Tibial artery (tissue), 4 donors: ENCODE data around the gene PCBP3.
A peak's percentile ranks its signal among the peaks of the same experiment; 100 is the strongest.

ENCODE experiments used
- DNase-seq, 2 donors: peaks; one replicate each; pipeline ENCODE4 v3.0.0-alpha.2; 2019
- H3K27ac ChIP-seq, 2 donors: fragments of 200-600 bp; sonication (generic) in 1 of 2; 1 replicate in 1 of 2; 2 replicates in 1 of 2; pipeline ENCODE4 v1.5.1; 2018 to 2019; ENCODE audit warnings: mild to moderate bottlenecking in 1 of 2
- H3K27me3 ChIP-seq, 2 donors: fragments of 200-600 bp; sonication (generic) in 1 of 2; one replicate each; pipeline versions ENCODE4 v1.5.1 to v1.6.0; 2016 to 2019
- H3K36me3 ChIP-seq, 3 donors: fragments of 200-600 bp; sonication (generic) in 2 of 3; one replicate each; pipeline ENCODE4 v1.5.1; 2016 to 2019; ENCODE audit warnings: mild to moderate bottlenecking in 2 of 3
- H3K4me1 ChIP-seq, 4 donors: fragments of 200-600 bp; sonication (generic) in 2 of 4; 1 replicate in 3 of 4; 2 replicates in 1 of 4; pipeline ENCODE4 v1.5.1; 2016 to 2019
- H3K4me3 ChIP-seq, 2 donors: fragments of 200-600 bp; sonication (generic) in 1 of 2; 1 replicate in 1 of 2; 2 replicates in 1 of 2; pipeline ENCODE4 v1.5.1; 2018 to 2019; ENCODE audit warnings: mild to moderate bottlenecking in 2 of 2
- H3K9me3 ChIP-seq, 3 donors: fragments of 200-600 bp; sonication (generic) in 1 of 3; one replicate each; pipeline ENCODE4 v1.5.1; 2016 to 2019
- intact Hi-C: fragments of 100-400 bp; cut with DNase I; formaldehyde crosslinking; loops from one replicate; pipeline ENCODE4 v1.15.0; 2023; ENCODE audit warnings: low total_unique reads
- TF ChIP-seq, protein P1 (sequence below), 2 experiments: fragments of 200-600 bp in 1 of 2; fragments of 450-650 bp in 1 of 2; IDR thresholded peaks; one replicate each; pipeline ENCODE4 v1.5.1; 2017 to 2019; ENCODE audit warnings: antibody characterized with exemption in 2 of 2, mild to moderate bottlenecking in 1 of 2, moderate library complexity in 1 of 2

Gene PCBP3

DNA sequence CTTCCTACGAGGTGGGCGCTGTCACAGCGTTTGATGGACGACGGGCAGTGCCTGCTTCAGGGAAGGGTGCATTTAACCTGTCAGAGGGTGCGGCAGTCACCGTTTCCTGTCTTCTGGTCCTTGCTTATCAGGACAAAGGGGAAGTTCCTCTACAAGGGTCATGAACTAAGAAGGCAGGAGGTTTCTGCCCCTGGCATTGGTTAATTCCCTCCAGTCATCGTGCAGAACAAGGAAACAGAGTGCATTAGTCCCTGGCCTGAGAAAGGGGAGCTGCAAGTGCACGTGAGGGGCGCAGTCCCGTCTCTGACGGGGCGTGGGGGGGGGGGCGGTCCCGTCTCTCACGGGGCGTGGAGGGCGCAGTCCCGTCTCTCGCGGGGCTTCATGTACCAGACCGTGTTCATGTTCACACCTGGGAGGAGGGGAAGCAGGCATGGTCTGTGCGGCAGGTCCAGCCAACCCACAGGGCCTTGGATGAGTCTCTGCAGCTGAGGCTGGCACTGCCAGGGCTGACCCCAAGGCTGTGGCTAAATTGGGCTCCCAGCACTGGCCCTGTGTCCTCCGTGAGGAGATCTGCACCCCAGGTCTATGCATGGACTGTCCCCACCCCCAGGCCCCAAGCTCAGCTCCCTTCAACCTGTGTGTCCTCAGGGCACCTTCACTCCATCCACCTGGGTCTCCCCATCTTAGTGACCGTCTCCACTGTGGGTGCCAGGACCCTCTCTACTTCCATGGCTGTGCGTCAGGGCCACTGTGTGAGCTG is 248.8 kb downstream of the PCBP3 start:
- TF ChIP-seq, protein P1, sequence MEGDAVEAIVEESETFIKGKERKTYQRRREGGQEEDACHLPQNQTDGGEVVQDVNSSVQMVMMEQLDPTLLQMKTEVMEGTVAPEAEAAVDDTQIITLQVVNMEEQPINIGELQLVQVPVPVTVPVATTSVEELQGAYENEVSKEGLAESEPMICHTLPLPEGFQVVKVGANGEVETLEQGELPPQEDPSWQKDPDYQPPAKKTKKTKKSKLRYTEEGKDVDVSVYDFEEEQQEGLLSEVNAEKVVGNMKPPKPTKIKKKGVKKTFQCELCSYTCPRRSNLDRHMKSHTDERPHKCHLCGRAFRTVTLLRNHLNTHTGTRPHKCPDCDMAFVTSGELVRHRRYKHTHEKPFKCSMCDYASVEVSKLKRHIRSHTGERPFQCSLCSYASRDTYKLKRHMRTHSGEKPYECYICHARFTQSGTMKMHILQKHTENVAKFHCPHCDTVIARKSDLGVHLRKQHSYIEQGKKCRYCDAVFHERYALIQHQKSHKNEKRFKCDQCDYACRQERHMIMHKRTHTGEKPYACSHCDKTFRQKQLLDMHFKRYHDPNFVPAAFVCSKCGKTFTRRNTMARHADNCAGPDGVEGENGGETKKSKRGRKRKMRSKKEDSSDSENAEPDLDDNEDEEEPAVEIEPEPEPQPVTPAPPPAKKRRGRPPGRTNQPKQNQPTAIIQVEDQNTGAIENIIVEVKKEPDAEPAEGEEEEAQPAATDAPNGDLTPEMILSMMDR (IDR thresholded peaks at IDR 0.05), result no peak
- Histone ChIP-seq H3K27ac (no peak overlapping the region), H3K27me3 (peaks cover 0 to 17% of the 10 kb centered on the region in 2 donors), H3K9me3 (no peaks in the 10 kb centered on the region), H3K4me3 (no peak overlapping the region), H3K4me1 (peaks cover 0 to 16% (median 14%) of the 10 kb centered on the region in 4 donors), H3K36me3 (no peaks in the 10 kb centered on the region)
- intact Hi-C loops, result no loop called here
- DNase-seq, result no peak

DNA sequence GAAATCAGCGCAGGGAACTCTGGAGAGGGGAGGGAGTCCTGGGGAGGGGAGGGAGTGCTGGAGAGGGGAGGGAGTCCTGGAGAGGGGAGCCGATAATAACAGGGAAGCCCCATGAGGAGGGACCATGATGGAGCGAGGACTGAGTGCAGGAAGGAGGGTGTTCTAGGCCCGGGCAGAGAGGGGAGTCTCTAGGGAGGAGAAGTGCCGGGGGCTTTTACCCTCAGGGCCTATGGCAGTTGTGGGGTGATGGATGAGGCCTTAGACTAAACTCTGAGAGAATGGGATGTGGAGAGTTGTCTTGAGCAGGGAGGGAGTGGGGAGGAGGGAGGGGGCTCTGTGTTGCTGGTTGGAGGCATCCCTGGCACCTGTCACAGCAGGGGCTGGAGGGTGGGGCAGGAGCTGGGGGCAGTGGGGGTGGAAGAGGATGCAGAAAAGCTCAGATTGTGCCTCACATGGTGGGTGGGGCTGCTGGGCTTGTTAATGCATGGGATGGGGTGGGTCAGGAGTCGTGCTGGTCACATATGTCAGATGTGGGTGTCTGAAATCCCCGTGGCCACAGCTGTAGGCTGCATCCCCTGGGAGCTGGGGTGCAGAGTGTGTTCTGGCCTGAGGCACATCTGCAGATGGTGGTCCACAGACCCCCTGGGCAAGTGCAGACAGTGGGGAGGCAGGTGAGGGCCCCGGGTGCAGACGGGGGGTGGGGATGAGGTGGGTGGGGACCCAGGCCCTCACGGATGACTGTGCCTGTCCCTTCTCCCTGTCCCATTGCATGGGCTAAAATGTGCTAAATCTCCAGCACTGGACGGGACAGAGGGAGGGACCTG is 249.6 kb downstream of the PCBP3 start:
- no peak overlapping the region for H3K27ac ChIP-seq
- DNase-seq, result no peak
- intact Hi-C loops, result no loop called here
- peaks cover 0 to 15% (median 13%) of the 10 kb centered on the region in 4 donors for H3K4me1 ChIP-seq
- H3K4me3 ChIP-seq, result no peak overlapping the region
- H3K36me3 ChIP-seq, result no peaks in the 10 kb centered on the region
- TF ChIP-seq, protein P1 (IDR thresholded peaks at IDR 0.05), result no peak
- H3K27me3 ChIP-seq, result peaks cover 0 to 22% of the 10 kb centered on the region in 2 donors
- no peaks in the 10 kb centered on the region for H3K9me3 ChIP-seq

DNA sequence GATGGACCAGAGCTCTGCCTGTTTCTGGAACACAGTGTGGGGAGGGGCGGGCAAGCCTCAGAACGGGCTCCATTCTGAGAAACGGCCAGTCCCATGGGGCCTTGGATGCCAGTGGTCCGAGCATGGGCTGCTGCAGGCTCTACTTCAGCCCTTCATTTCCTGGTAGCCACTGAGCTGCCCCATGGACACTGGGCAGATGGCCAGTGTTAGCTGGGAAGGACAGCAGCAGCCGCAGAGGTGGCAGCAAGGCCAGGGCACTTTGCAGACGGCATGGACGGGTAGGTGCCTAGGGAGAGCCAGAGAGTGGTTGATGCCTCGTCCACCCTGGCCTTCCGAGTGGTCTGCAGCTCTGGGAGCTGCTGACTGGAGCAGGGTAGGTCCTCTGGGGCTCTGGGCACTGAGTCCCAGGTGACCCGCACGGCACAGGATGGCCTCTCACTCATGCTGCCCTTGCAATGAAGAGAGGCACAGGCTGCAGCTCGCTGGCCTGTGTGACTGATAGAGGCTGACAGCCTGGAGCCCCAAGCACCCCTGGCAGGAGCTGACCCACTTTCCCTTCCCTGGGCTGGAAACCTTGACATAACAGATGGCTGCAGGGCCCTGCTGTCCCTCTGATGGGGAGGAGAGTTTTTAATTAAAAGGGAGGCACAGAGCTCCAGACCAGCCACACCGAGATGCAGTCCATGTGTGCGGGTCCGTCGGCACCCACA is 250.4 kb downstream of the PCBP3 start:
- intact Hi-C loops, result no loop called here
- Histone ChIP-seq H3K27me3 (peaks cover 0 to 22% of the 10 kb centered on the region in 2 donors), H3K4me1 (peaks cover 0 to 15% (median 13%) of the 10 kb centered on the region in 4 donors), H3K4me3 (no peak overlapping the region), H3K36me3 (no peaks in the 10 kb centered on the region), H3K9me3 (no peaks in the 10 kb centered on the region), H3K27ac (no peak overlapping the region)
- TF ChIP-seq, protein P1 (IDR thresholded peaks at IDR 0.05), result no peak
- no peak for DNase-seq

DNA sequence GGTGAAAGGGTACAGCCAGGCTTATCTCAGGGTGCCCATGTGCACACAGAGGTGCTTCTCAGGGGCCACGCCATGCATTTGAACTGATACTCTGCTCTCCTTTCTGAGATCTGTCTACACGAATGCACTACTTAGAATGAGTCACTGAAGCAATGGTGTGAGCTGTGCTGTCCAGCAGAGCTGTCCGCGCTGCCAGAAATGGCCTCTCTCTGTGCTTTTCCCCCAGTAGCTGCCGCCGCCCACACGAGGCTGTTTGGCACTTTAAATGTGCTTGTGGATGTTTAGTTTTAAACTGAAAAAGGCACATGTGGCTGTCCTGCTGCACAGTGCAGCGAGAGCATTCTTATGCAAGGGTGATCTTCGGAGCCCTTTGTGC is 250.9 kb downstream of the PCBP3 start:
- intact Hi-C loops, result no loop called here
- Histone ChIP-seq H3K4me1 (peaks cover 0 to 15% (median 13%) of the 10 kb centered on the region in 4 donors), H3K4me3 (no peak overlapping the region), H3K9me3 (no peaks in the 10 kb centered on the region), H3K27me3 (peaks cover 0 to 18% of the 10 kb centered on the region in 2 donors), H3K36me3 (no peaks in the 10 kb centered on the region), H3K27ac (no peak overlapping the region)
- TF ChIP-seq, protein P1 (IDR thresholded peaks at IDR 0.05), result no peak
- peak in 1 of 2 donors; percentile 53 for DNase-seq

DNA sequence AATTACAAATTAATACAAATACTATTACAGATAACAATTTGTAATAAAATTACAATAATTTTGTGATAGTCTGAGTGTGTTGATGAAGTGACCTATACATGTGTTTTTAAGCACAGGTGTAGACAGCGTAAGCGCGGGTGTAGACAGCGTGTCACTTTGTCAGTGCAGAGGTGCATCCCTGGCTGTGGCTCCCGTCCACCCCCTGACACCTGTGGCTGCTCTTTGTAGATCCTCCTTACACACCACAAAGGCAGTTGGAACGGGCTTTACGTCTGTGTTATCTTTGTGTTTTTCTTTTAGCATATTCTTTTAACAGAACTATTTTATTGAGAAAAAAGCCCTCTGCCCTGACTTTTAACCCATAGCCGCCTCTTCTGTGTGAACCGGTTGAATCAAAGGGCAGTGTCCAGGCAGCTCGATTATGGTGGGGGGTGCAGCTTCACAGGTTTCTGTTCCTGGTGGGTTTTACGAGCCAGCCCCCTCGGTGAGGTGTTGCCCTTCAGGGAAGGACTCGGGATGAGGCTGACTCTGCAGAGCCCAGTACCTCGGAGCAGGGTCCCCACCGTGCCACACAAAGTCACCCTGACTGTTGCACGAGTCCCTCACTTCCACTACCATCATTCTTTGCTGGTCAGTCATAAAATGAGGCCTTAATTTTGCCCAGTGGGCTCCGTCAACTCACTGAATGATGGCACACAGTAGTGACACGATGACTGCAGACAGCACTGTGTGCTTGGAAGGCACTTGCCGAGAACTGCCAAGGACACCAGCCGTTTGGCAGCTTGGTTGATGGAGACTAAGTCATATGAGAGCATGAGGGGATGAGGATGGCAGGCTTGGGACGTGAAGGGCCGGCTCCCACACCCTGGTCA is 251.6 kb downstream of the PCBP3 start:
- peaks cover 0 to 14% of the 10 kb centered on the region in 2 donors for H3K27me3 ChIP-seq
- no peak overlapping the region for H3K4me3 ChIP-seq
- TF ChIP-seq, protein P1 (IDR thresholded peaks at IDR 0.05), result no peak
- peaks cover 0 to 15% (median 13%) of the 10 kb centered on the region in 4 donors for H3K4me1 ChIP-seq
- H3K36me3 ChIP-seq, result no peaks in the 10 kb centered on the region
- intact Hi-C loops, result no loop called here
- no peak overlapping the region for H3K27ac ChIP-seq
- no peaks in the 10 kb centered on the region for H3K9me3 ChIP-seq
- no peak for DNase-seq
